GM19043 (cell line): Measurements from ENCODE around the gene CCM2L.

Experiments
- ATAC-seq: cut with Tn5 transposase; IDR thresholded peaks from one replicate; pipeline ENCODE4 v1.9.1; 2021; ENCODE audit warnings: low read depth; ENCODE audit not compliant: unreplicated experiment

The CCM2L gene

GRCh38 chr20:32053648-32054047 lies 43.4 kb downstream of the CCM2L start:
- ATAC-seq: no peak

GRCh38 chr20:32056708-32057483 lies 46.7 kb downstream of the CCM2L start:
- no peak for ATAC-seq

- ATAC-seq: no peak
Measured at GRCh38 chr20:32057656-32058184, 47.5 kb downstream of the CCM2L start.

DNA sequence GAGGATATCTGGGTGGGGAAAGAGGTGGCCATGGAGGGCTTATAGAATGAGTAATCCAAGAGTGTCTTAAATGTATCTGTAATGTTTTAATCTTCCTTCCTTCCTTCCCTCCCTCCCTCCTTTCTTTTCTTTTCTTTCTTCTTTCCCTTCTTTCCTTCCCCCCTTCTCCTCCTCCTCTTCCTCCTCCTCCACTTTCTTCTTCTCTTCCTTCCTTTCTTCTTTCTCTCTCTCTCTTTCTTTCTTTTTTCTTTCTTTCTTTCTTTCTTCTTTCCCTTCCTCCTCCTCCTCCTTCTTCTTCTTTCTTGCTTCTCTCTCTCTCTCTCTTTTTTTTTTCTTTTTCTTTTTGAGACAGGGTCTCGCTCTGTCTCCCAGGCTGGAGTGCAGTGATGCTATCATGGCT lies 49.0 kb downstream of the CCM2L start:
- no peak for ATAC-seq

GRCh38 chr20:32062776-32063170 lies 52.5 kb downstream of the CCM2L start:
- ATAC-seq: no peak

DNA sequence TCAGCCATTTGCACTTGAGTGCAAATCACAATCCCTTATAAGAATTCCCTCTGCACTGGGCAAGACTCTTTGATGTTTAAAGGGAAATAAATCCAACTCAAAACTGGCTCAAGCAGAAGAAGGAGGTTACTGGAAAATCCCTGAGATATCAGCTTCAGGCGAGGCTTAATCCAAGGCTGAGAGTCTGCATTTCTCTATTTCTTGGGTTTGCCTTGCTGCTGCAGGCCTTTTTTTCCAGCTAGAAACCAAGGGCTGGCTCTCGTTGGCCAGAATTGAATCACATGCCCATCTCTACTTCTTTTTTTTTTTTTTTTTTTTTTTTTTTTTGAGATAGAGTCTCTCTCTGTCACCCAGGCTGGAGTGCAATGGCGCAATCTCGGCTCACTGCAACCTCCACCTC lies 53.5 kb downstream of the CCM2L start:
- ATAC-seq: no peak

GRCh38 chr20:32064667-32065066 lies 54.4 kb downstream of the CCM2L start:
- ATAC-seq: no peak

DNA sequence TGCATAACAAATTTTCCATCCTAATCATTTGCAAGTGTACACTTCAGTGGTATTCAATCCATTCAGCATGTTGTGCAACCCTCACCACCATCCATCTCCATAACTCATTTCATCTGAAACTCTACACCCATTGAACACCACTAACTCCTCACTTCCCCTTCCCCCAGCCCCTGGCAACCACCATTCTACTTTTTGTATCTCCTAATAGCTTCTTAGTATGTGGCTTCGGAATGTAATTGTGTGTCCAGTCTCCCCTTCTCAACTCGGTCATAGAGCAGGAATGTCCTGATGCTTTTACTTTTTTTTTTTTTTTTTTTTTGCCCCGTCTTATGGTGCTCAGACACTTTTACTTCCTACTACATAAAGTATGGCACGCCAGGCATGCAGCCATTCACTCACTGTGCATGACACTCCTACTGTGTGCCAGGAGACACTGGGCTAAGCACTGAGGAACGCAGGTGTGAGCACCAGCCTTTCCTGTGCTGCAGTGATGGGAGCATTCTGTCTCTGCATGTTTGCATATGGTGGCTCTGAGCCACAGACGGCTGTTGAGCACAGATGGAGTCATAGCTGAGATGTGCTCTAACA lies 57.1 kb downstream of the CCM2L start:
- no peak for ATAC-seq

- no peak for ATAC-seq
Measured at GRCh38 chr20:32068174-32068573, 57.9 kb downstream of the CCM2L start.

DNA sequence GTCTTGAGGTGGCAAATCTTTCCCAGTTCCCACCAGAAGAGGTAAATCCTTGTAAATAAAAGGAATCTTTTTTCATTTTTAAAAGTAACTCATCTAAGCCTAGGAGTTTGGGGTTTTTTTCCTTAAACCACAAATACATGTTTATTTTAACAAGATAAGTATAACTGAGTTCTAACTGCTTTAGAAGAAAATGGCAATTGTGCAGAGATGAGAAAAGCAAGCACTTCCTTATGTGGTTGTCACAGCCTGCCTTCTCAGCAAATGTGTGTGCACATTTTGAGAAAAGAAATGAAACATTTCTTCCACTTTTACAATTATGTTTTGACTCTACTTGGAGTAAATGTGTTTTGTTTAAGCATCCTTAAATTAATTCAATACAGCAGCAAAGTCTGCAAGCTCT lies 59.5 kb downstream of the CCM2L start:
- ATAC-seq: no peak

GRCh38 chr20:32070282-32070681 lies 60.0 kb downstream of the CCM2L start:
- ATAC-seq: no peak

- ATAC-seq: no peak
Measured at GRCh38 chr20:32070690-32071213, 60.5 kb downstream of the CCM2L start.

DNA sequence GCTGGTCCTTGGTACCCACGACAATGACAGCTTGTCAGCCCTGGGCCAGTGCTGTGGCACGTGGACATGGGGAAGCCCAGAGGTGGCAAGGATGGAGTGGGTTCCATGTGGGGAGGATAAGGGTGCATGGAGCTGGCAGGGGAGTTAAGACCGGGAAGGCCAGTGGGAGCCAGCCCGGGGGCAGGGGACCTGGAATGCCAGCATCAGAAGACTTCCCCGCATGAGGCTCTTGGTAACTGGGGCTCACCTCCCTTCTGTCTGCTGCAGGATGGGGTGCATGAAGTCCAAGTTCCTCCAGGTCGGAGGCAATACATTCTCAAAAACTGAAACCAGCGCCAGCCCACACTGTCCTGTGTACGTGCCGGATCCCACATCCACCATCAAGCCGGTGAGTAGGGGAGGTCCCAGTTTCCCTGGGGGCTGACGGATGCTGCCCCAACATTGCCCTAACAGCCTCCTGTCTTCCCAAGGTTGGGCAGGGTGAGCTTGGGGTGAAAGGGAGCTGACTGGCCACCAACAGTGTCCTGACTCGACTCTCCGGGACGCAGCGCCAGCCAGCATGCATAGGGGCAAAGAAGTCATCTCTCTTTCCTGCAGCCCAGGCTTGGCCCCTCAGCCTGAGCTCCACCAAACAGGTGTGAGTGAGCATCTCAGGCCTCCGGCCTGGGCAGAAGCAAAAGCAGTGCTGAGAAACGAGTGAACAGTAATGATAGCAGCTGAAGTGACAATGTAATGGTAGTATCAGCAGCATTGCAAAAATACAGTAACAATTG lies 61.3 kb downstream of the CCM2L start:
- no peak for ATAC-seq

GRCh38 chr20:32072168-32072750 lies 62.0 kb downstream of the CCM2L start:
- ATAC-seq: no peak

- ATAC-seq: no peak
Measured at GRCh38 chr20:32075534-32075933, 65.3 kb downstream of the CCM2L start.

- no peak for ATAC-seq
Measured at GRCh38 chr20:32077190-32077589, 67.0 kb downstream of the CCM2L start.

- ATAC-seq: no peak
Measured at GRCh38 chr20:32078322-32078721, 68.1 kb downstream of the CCM2L start.

- no peak for ATAC-seq
Measured at GRCh38 chr20:32078791-32079190, 68.6 kb downstream of the CCM2L start.

GRCh38 chr20:32079655-32080109 lies 69.4 kb downstream of the CCM2L start:
- no peak for ATAC-seq

- ATAC-seq: no peak
Measured at GRCh38 chr20:32080783-32081182, 70.5 kb downstream of the CCM2L start.
